ENCODE data around the gene SH3TC1.

The SH3TC1 gene

DNA sequence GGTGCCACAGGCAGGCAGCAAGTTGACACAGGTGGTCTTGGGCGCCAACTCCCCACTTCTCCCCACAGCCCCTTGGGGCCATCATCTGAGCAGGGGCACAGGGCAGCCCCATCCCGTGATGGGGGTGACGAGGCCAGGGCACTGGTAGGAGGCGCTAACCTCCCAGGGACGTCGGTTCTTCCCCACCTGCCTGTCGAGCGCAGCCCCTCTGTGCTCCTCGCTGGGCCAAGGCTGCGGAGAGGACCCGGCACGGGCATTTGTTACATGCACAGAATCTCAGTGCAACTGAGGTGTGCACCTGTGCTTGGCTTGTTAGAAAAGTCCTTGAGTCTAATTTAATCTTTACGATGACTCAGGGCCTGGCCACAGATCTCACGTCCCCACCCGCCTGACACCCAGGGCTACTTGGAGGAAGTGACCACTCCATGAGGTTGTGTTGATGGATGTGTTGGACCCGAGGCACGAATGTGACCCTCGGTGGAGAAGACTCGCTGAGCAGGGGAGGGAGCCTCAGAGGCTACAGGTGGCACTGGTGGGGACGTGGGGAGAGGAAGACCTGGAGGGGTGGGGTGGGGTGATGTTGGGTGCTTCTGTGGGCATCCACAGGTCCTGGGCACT, 3.1 kb upstream of the SH3TC1 start:
- Histone ChIP-seq H3K79me2 (ENCODE audit: control insufficient read depth, insufficient read depth, low read length) (no peaks in the 10 kb centered on the region), H4K5ac (ENCODE audit: low read length) (no peak overlapping the region), H4K8ac (ENCODE audit: low read depth, low read length) (no peak overlapping the region), H3K4me1 (ENCODE audit: control insufficient read depth, low read depth, low read length) (no peaks in the 10 kb centered on the region), H3K36me3 (ENCODE audit: control insufficient read depth, insufficient read depth, low read length) (no peaks in the 10 kb centered on the region), H2BK15ac (replicated peaks; ENCODE audit: low read depth) (no peak overlapping the region), H3K79me1 (ENCODE audit: low read length) (no peaks in the 10 kb centered on the region), H2BK5ac (ENCODE audit: low read length) (no peak overlapping the region), H3K4me2 (ENCODE audit: low read length) (no peak overlapping the region), H3K4me3 (ENCODE audit: low read length) (no peak overlapping the region), H3K27me3 (ENCODE audit: insufficient read depth, low read length, poor library complexity) (no peaks in the 10 kb centered on the region), H2BK120ac (ENCODE audit: low read depth, low read length) (no peak overlapping the region), H3K27ac (ENCODE audit: low read depth, low read length) (no peak overlapping the region), H3K23ac (ENCODE audit: low read length) (no peak overlapping the region), H3K9ac (ENCODE audit: low read length) (no peak overlapping the region), H3K56ac (ENCODE audit: low read length) (no peak overlapping the region), H2AK5ac (ENCODE audit: low read length) (no peak overlapping the region), H3K4ac (ENCODE audit: low read depth, low read length) (no peak overlapping the region), H3K18ac (ENCODE audit: low read length) (no peak overlapping the region)
- DNase-seq: no peak
- WGBS (ENCODE audit: extremely low coverage, insufficient coverage, low lambda C conversion rate): no CpG with 5 or more reads among the region's 20 CpGs

DNA sequence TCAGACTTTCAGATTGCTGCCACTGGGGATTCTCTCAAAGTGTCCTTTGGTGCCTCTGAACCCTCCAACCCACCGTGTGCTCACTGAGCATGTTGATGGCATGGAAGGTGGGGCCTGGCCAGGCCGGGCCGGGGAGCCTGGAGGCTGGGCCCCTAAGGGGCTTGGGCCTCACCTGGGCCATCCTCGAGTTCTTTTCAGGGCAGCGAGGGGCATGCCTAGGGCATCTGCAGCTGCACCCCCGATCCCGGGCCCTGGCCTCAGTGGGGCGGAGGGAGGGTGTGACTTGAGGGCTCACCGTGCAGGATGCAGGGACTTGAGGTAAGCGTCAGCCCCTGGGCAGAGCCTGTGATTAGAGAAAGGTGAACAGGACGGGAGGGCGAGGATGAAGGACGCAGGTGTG, 1.6 kb upstream of the SH3TC1 start:
- Histone ChIP-seq H2BK120ac (ENCODE audit: low read depth, low read length) (no peak overlapping the region), H3K27me3 (ENCODE audit: insufficient read depth, low read length, poor library complexity) (no peaks in the 10 kb centered on the region), H2AK5ac (ENCODE audit: low read length) (no peak overlapping the region), H3K4me1 (ENCODE audit: control insufficient read depth, low read depth, low read length) (no peaks in the 10 kb centered on the region), H3K36me3 (ENCODE audit: control insufficient read depth, insufficient read depth, low read length) (no peaks in the 10 kb centered on the region), H2BK15ac (replicated peaks; ENCODE audit: low read depth) (no peak overlapping the region), H4K8ac (ENCODE audit: low read depth, low read length) (no peak overlapping the region), H3K79me1 (ENCODE audit: low read length) (no peaks in the 10 kb centered on the region), H3K56ac (ENCODE audit: low read length) (no peak overlapping the region), H3K4me3 (ENCODE audit: low read length) (no peak overlapping the region), H3K27ac (ENCODE audit: low read depth, low read length) (no peak overlapping the region), H3K23ac (ENCODE audit: low read length) (no peak overlapping the region), H3K79me2 (ENCODE audit: control insufficient read depth, insufficient read depth, low read length) (no peaks in the 10 kb centered on the region), H3K4ac (ENCODE audit: low read depth, low read length) (no peak overlapping the region), H3K18ac (ENCODE audit: low read length) (no peak overlapping the region), H3K9ac (ENCODE audit: low read length) (no peak overlapping the region), H2BK5ac (ENCODE audit: low read length) (no peak overlapping the region), H3K4me2 (ENCODE audit: low read length) (no peak overlapping the region), H4K5ac (ENCODE audit: low read length) (no peak overlapping the region)
- WGBS (ENCODE audit: extremely low coverage, insufficient coverage, low lambda C conversion rate): no CpG with 5 or more reads among the region's 13 CpGs
- no peak for DNase-seq

- H3K36me3 ChIP-seq (ENCODE audit: control insufficient read depth, insufficient read depth, low read length): no peaks in the 10 kb centered on the region
- H3K4me1 ChIP-seq (ENCODE audit: control insufficient read depth, low read depth, low read length): no peaks in the 10 kb centered on the region
- no peak overlapping the region for H3K4me2 ChIP-seq (ENCODE audit: low read length)
- H3K79me2 ChIP-seq (ENCODE audit: control insufficient read depth, insufficient read depth, low read length): no peaks in the 10 kb centered on the region
- WGBS (ENCODE audit: extremely low coverage, insufficient coverage, low lambda C conversion rate): no CpG with 5 or more reads among the region's 17 CpGs
- no peak overlapping the region for H3K23ac ChIP-seq (ENCODE audit: low read length)
- no peak overlapping the region for H2BK15ac ChIP-seq (replicated peaks; ENCODE audit: low read depth)
- H2BK120ac ChIP-seq (ENCODE audit: low read depth, low read length): no peak overlapping the region
- H4K5ac ChIP-seq (ENCODE audit: low read length): no peak overlapping the region
- no peak overlapping the region for H2BK5ac ChIP-seq (ENCODE audit: low read length)
- no peak overlapping the region for H3K18ac ChIP-seq (ENCODE audit: low read length)
- no peak overlapping the region for H3K4me3 ChIP-seq (ENCODE audit: low read length)
- no peak overlapping the region for H3K9ac ChIP-seq (ENCODE audit: low read length)
- DNase-seq: no peak
- no peaks in the 10 kb centered on the region for H3K79me1 ChIP-seq (ENCODE audit: low read length)
- no peak overlapping the region for H2AK5ac ChIP-seq (ENCODE audit: low read length)
- H3K27ac ChIP-seq (ENCODE audit: low read depth, low read length): no peak overlapping the region
- no peak overlapping the region for H3K4ac ChIP-seq (ENCODE audit: low read depth, low read length)
- no peak overlapping the region for H4K8ac ChIP-seq (ENCODE audit: low read depth, low read length)
- H3K27me3 ChIP-seq (ENCODE audit: insufficient read depth, low read length, poor library complexity): no peaks in the 10 kb centered on the region
- no peak overlapping the region for H3K56ac ChIP-seq (ENCODE audit: low read length)
These were observed 734 bp upstream of the SH3TC1 start for GRCh38 chr4:8198206-8198905.

- H3K56ac ChIP-seq (ENCODE audit: low read length): no peak overlapping the region
- H3K79me2 ChIP-seq (ENCODE audit: control insufficient read depth, insufficient read depth, low read length): no peaks in the 10 kb centered on the region
- H2BK15ac ChIP-seq (replicated peaks; ENCODE audit: low read depth): no peak overlapping the region
- no peaks in the 10 kb centered on the region for H3K4me1 ChIP-seq (ENCODE audit: control insufficient read depth, low read depth, low read length)
- no peak overlapping the region for H2AK5ac ChIP-seq (ENCODE audit: low read length)
- no peaks in the 10 kb centered on the region for H3K36me3 ChIP-seq (ENCODE audit: control insufficient read depth, insufficient read depth, low read length)
- no peak overlapping the region for H4K5ac ChIP-seq (ENCODE audit: low read length)
- no peak overlapping the region for H3K4ac ChIP-seq (ENCODE audit: low read depth, low read length)
- no peak overlapping the region for H3K9ac ChIP-seq (ENCODE audit: low read length)
- H3K27me3 ChIP-seq (ENCODE audit: insufficient read depth, low read length, poor library complexity): no peaks in the 10 kb centered on the region
- H3K23ac ChIP-seq (ENCODE audit: low read length): no peak overlapping the region
- no peaks in the 10 kb centered on the region for H3K79me1 ChIP-seq (ENCODE audit: low read length)
- H3K4me2 ChIP-seq (ENCODE audit: low read length): no peak overlapping the region
- no CpG with 5 or more reads among the region's 26 CpGs for WGBS (ENCODE audit: extremely low coverage, insufficient coverage, low lambda C conversion rate)
- H3K18ac ChIP-seq (ENCODE audit: low read length): no peak overlapping the region
- no peak overlapping the region for H3K4me3 ChIP-seq (ENCODE audit: low read length)
- no peak overlapping the region for H2BK5ac ChIP-seq (ENCODE audit: low read length)
- no peak overlapping the region for H2BK120ac ChIP-seq (ENCODE audit: low read depth, low read length)
- H4K8ac ChIP-seq (ENCODE audit: low read depth, low read length): no peak overlapping the region
- no peak for DNase-seq
- no peak overlapping the region for H3K27ac ChIP-seq (ENCODE audit: low read depth, low read length)
These were observed 658 bp downstream of the SH3TC1 start for GRCh38 chr4:8199594-8200301.

- Histone ChIP-seq H2BK5ac (ENCODE audit: low read length) (no peak overlapping the region), H3K4me2 (ENCODE audit: low read length) (no peak overlapping the region), H2BK15ac (replicated peaks; ENCODE audit: low read depth) (no peak overlapping the region), H3K4me1 (ENCODE audit: control insufficient read depth, low read depth, low read length) (no peaks in the 10 kb centered on the region), H4K8ac (ENCODE audit: low read depth, low read length) (no peak overlapping the region), H3K9ac (ENCODE audit: low read length) (no peak overlapping the region), H3K4me3 (ENCODE audit: low read length) (no peak overlapping the region), H3K79me1 (ENCODE audit: low read length) (no peaks in the 10 kb centered on the region), H4K5ac (ENCODE audit: low read length) (no peak overlapping the region), H3K18ac (ENCODE audit: low read length) (no peak overlapping the region), H3K23ac (ENCODE audit: low read length) (no peak overlapping the region), H3K27me3 (ENCODE audit: insufficient read depth, low read length, poor library complexity) (no peaks in the 10 kb centered on the region), H3K27ac (ENCODE audit: low read depth, low read length) (no peak overlapping the region), H3K36me3 (ENCODE audit: control insufficient read depth, insufficient read depth, low read length) (no peaks in the 10 kb centered on the region), H3K56ac (ENCODE audit: low read length) (peak overlapping the region; percentile 2), H3K4ac (ENCODE audit: low read depth, low read length) (no peak overlapping the region), H2AK5ac (ENCODE audit: low read length) (no peak overlapping the region), H2BK120ac (ENCODE audit: low read depth, low read length) (no peak overlapping the region), H3K79me2 (ENCODE audit: control insufficient read depth, insufficient read depth, low read length) (no peaks in the 10 kb centered on the region)
- DNase-seq: no peak
- WGBS (ENCODE audit: extremely low coverage, insufficient coverage, low lambda C conversion rate): no CpG with 5 or more reads among the region's 30 CpGs
These were observed 1.3 kb downstream of the SH3TC1 start for GRCh38 chr4:8200302-8200975.
